BJ (cell line): ENCODE data around the gene AKIRIN2. TPM values are rescaled to one million over a fixed set of nuclear protein-coding genes. Genes with fewer than 3 reads are reported as not detected.
A peak's percentile ranks its signal among the peaks of the same experiment; 100 is the strongest.
"Not testable (repeated sequence)": the region's sequence is repeated elsewhere in the genome, so short reads cannot be mapped to it uniquely, and the experiment has no call there.

Experiments used
- CTCF ChIA-PET: fragments of 350-600 bp; formaldehyde crosslinking; extraction: SDS; loops from one replicate; lab custom pipeline; 2021; ENCODE audit warnings: antibody characterized with exemption, inconsistent platforms; lab: Yijun Ruan, JAX
- POLR2A ChIA-PET: fragments of 300-600 bp; sonication (Branson Sonifier 250); formaldehyde crosslinking; extraction: SDS; loops from one replicate; lab custom pipeline; 2021; ENCODE audit warnings: antibody characterized with exemption; lab: Charles Lee
- DNase-seq: peaks from one replicate; pipeline ENCODE4 v3.0.0-alpha.2; 2011; ENCODE audit warnings: low read depth
- H3K27me3 ChIP-seq: 2 replicates; pipeline ENCODE4 v1.6.0; 2011; ENCODE audit warnings: low read length; ENCODE audit not compliant: control insufficient read depth, insufficient read depth
- H3K36me3 ChIP-seq: 2 replicates; pipeline ENCODE4 v1.5.1; 2011; ENCODE audit warnings: low read length; ENCODE audit not compliant: control insufficient read depth, insufficient read depth
- H3K4me3 ChIP-seq: 2 replicates; pipeline ENCODE4 v1.5.1; 2011; ENCODE audit warnings: low read depth, mild to moderate bottlenecking, control low read depth, low read length
- polyA plus RNA-seq: library from polyadenylated mRNA; depleted of rRNA; stranded (reverse); fragments of >200 nt; gene quantifications from 2 replicates; pipeline ENCODE4 v1.2.3, GENCODE V29; 2011
- TF ChIP-seq, protein P1 (sequence below): IDR thresholded peaks from 2 replicates; pipeline ENCODE4 v1.5.1; 2011; ENCODE audit warnings: low read depth, mild to moderate bottlenecking, control low read depth, inconsistent platforms, low read length, moderate library complexity; ENCODE audit not compliant: insufficient read depth

AKIRIN2 gene
- polyA plus RNA-seq, 1 experiment = 8.1 TPM

DNA sequence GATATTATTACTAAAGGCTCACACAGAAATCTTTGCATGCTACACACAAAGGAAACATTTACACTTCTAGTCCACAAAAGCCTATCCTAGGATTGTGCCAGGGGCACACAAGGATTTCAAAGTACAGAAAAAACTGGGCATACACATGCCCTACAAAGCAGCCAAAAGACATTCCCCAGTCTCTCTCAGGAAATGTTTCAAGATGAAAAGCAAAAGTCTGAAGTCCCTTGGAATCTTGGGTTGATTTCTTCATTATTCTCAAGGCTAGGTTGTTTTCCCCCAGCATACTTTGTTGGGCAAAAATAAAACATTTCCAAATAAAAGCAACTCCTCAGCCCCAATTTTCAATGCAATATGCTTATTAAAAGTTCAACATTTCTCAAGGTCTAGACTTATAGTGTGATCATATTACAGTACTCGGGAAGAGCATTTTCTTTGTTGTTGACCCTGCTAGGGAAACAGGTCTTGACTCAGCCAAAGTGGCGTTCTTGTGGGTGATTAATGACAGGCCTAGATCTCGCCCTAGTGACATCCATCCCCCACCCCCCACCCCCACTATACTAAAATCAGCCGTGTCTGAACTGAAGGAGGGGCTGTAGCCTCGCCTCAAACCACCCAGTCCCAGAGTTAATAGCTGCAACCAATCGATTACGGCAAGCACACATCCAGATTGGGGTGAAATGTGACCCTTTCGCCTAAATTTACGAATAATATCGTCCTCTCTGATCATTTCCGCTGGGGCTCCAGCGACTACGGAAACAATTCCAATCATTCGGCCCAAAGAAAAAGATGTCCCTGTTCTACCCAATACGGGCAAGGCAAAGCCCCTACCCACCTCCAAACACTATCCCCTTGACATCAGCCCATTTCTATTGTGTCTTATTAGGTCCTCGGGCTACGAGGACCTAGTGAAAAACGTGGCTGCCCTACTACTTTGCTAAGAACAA is 1.4 kb downstream of the AKIRIN2 start:
- CTCF ChIA-PET = interaction anchor here (1.0 kb wide), 1 partner anchor 94 kb away, joined by 3 read pairs; no protein-coding TSS in a partner anchor

DNA sequence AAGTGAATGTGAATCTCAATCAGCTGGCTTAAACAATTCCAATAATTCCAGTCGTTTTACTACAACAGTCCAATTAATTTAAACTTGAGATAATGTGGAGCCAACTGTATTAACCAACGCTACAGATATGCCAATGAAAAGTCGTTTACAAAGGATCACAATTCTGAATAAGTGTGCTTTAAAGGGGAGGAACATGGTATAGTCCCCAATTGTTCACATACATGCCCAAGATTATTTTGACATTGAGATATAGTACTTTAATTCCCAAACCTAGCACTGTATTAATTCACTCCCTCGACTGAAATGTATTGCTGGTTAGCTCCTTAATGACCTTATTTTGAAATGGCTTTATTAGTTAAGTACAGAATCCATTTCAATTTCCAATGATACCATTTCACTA is 2.5 kb downstream of the AKIRIN2 start:
- ChIA-PET CTCF (interaction anchor here (0.9 to 1.4 kb wide), 3 partner anchors 19 to 110 kb away, joined by 3 read pairs; no protein-coding TSS in a partner anchor), POLR2A (interaction anchor here (0.7 kb wide), 1 partner anchor 231 kb away, joined by 4 read pairs; no protein-coding TSS in a partner anchor)
- DNase-seq = no peak

More for the DNA sequence above, 1.4 kb downstream of the AKIRIN2 start:
- POLR2A ChIA-PET = interaction anchor here (0.6 to 0.7 kb wide), 3 partner anchors 24 to 542 kb away, joined by 3 to 4 read pairs (median 4); no protein-coding TSS in a partner anchor
- Histone ChIP-seq H3K36me3 (no peaks in the 10 kb centered on the region), H3K27me3 (no peaks in the 10 kb centered on the region), H3K4me3 (peak overlapping the region; percentile 81)
- DNase-seq = no peak
- TF ChIP-seq, protein P1, sequence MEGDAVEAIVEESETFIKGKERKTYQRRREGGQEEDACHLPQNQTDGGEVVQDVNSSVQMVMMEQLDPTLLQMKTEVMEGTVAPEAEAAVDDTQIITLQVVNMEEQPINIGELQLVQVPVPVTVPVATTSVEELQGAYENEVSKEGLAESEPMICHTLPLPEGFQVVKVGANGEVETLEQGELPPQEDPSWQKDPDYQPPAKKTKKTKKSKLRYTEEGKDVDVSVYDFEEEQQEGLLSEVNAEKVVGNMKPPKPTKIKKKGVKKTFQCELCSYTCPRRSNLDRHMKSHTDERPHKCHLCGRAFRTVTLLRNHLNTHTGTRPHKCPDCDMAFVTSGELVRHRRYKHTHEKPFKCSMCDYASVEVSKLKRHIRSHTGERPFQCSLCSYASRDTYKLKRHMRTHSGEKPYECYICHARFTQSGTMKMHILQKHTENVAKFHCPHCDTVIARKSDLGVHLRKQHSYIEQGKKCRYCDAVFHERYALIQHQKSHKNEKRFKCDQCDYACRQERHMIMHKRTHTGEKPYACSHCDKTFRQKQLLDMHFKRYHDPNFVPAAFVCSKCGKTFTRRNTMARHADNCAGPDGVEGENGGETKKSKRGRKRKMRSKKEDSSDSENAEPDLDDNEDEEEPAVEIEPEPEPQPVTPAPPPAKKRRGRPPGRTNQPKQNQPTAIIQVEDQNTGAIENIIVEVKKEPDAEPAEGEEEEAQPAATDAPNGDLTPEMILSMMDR = 0 out of 2 replicates have a peak, but pooled peaks have one; percentile 10

DNA sequence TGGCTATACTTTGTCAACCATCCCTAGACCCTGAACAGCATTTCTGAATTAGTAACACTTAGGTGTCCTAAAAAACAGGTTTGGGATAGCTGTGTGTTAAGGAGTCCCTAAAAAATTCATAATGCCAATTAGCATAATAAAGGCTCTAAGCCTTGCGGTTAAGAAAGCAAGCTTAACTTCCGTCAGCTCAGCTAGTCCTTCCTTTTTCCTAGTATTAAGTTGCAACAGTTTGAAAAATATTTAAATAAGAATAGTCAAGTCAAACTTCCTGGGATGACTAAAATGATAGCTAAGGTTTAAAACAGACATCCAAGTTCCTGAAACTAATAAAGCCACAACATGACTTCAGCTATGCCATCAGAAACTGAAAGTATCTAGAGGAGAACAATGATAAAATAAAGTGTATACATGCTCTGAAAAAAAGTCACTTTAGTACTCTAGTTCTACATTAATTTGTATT is 3.5 kb downstream of the AKIRIN2 start:
- peak overlapping the region; percentile 81 for H3K4me3 ChIP-seq
- no peaks in the 10 kb centered on the region for H3K36me3 ChIP-seq
- ChIA-PET CTCF (interaction anchor here (0.5 to 1.4 kb wide), 4 partner anchors 20 to 98 kb away, joined by 3 to 4 read pairs (median 3); no protein-coding TSS in a partner anchor), POLR2A (no interaction called here)
- no peaks in the 10 kb centered on the region for H3K27me3 ChIP-seq
- no peak for DNase-seq
- TF ChIP-seq, protein P1 = no peak

More for the DNA sequence above, 2.5 kb downstream of the AKIRIN2 start:
- TF ChIP-seq, protein P1 = no peak
- Histone ChIP-seq H3K27me3 (no peaks in the 10 kb centered on the region), H3K4me3 (peak overlapping the region; percentile 81), H3K36me3 (no peaks in the 10 kb centered on the region)

DNA sequence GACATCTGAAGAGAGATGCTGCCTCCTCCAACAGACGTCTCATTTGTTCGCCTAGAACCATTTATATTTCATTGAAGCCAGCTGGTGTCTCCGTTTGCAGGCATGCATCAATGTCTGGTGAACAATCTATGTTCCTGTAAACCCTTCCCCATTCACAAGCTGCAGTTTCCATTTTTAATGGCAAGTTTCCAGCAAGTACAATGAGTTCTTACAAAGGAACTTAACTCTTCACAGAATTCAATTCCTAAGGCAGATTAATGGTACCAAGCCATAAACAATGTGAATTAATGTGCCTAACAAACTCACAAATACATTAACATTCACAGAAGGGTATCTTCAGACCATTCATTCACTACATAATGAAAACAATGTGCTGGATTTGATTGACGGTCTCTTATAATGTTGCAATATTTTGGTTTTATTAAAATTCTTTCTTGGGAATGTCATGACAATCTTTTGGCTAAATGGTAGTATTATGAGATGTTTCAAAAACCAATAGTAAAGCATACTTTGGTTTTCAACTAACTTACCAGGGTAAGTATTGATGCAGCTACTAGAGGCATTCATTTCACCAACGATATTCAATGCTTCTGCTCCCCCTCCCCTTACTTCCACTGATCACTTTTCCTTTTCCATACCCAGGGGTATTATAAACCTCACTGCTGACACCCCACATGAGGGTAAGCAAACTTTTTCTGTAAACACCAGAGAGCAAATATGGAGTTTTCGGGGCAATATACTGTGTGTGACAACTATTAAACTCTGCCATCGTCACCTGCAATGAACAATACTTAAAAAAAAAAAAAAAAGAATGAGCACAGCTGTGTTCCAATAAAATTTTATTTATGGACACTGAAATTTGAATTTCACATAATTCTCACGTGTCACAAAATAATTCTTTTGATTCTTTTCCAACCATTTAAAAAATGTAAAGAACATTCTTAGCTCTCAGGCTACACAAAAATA is 4.2 kb downstream of the AKIRIN2 start:
- TF ChIP-seq, protein P1 = no peak
- Histone ChIP-seq H3K36me3 (no peaks in the 10 kb centered on the region), H3K4me3 (peak overlapping the region; percentile 81), H3K27me3 (no peaks in the 10 kb centered on the region)
- peak; percentile 62 for DNase-seq
- ChIA-PET POLR2A (interaction anchor here (0.6 kb wide), 3 partner anchors 35 to 593 kb away, joined by 3 to 5 read pairs (median 3); no protein-coding TSS in a partner anchor), CTCF (interaction anchor here (0.6 to 1.1 kb wide), 5 partner anchors 9 to 146 kb away, joined by 3 to 5 read pairs (median 4); no protein-coding TSS in a partner anchor)

DNA sequence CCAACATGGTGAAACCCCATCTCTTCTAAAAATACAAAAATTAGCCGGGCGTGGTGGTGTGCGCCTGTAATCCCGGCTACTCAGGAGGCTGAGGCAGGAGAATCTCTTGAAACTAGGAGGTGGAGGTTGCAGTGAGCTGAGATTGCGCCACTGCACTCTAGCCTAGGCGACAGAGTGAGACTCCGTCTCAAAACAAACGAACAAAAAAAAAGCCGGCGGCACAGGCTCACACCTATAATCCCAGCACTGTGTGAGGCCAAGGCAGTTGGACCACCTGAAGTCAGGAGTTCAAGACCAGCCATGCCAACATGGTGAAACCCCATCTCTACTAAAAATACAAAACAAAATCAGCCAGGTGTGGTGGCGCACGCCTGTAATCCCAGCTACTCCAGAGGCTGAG is 5.2 kb downstream of the AKIRIN2 start:
- CTCF ChIA-PET = interaction anchor here (1.1 kb wide), 1 partner anchor 8 kb away, joined by 4 read pairs; no protein-coding TSS in a partner anchor
- not testable (repeated sequence) for H3K4me3 ChIP-seq, DNase-seq, H3K36me3 ChIP-seq, H3K27me3 ChIP-seq
- POLR2A ChIA-PET = interaction anchor here (0.6 kb wide), 1 partner anchor 106 kb away, joined by 13 read pairs; no protein-coding TSS in a partner anchor
